D721Med (cell line): ENCODE data around the gene APLNR.

Experiments used
- DNase-seq: peaks from one replicate; pipeline ENCODE4 v3.0.0; 2011; ENCODE audit warnings: low spot score; ENCODE audit not compliant: insufficient read length
- FAIRE-seq: peaks from 2 replicates; lab custom pipeline; 2011; peaks lifted over from hg19 to GRCh38; lab: Jason Lieb, UNC
- TF ChIP-seq, protein P1 (sequence below): IDR thresholded peaks from 2 replicates; pipeline ENCODE4 v1.5.1; 2012; ENCODE audit warnings: mild to moderate bottlenecking, control low read depth; ENCODE audit not compliant: insufficient read depth; ENCODE audit errors: missing control alignments

The APLNR gene

DNA sequence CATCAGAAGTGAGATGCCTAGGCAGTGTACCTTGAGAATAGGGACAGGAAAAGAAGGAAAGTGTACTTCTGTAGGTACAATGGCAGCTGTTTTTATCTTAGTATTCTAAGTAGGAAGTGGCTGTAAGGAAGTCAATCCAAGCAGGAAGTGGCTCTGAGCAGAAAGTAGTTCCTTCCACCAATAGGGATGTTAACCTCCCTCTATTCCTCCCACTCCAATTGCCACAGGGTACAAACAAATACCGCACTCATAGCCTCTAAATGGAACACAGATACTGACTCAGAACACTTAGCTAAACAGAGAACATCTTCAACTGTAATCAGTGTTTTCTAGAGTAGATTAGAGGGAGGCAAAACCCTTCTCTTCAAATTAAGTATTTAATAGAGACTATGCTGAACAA lies 44.7 kb downstream of the APLNR start:
- TF ChIP-seq, protein P1, sequence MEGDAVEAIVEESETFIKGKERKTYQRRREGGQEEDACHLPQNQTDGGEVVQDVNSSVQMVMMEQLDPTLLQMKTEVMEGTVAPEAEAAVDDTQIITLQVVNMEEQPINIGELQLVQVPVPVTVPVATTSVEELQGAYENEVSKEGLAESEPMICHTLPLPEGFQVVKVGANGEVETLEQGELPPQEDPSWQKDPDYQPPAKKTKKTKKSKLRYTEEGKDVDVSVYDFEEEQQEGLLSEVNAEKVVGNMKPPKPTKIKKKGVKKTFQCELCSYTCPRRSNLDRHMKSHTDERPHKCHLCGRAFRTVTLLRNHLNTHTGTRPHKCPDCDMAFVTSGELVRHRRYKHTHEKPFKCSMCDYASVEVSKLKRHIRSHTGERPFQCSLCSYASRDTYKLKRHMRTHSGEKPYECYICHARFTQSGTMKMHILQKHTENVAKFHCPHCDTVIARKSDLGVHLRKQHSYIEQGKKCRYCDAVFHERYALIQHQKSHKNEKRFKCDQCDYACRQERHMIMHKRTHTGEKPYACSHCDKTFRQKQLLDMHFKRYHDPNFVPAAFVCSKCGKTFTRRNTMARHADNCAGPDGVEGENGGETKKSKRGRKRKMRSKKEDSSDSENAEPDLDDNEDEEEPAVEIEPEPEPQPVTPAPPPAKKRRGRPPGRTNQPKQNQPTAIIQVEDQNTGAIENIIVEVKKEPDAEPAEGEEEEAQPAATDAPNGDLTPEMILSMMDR = no peak
- DNase-seq (no peak), FAIRE-seq (no peak)

DNA sequence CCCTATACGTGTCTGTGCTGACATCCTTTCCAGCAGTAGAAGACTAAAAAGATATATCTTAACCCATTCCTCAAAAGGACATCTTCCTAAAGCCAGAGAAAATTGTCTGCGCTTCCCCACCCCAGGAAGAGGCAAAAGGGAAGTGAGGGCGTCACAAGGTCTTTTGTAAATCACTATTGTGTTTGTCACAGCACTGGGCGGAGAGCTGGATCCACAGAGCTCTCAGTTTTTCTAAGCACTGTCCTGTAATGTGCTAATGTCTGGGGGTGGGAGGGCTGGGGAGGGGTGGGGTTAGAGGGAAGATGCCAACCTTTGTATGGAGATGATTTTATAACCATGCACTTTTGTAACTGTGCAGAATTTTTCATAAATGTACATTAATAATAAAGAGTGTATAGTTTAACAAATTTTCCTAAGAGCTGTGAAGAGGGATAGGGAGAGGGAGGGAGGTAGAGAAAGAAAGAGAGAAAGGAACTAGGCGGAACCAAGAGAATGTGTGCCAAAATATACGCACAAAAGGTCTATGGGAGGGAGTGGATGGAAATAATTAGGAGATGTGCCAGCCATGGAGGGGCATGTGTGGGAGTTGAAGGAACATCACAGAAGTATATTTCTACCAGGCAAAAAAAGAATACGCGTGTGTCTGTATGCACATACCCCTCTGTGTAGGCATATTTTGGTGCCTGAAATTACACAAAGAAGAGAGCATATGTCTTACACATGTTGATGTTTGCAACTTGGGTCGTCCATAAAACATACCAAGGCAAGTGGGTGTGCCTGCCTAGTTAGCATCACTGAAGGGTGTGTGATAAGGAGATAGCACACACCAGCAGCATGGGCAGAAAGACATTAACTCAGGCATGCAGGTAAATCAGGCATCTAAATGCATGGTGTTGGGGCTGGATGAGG lies 45.5 kb downstream of the APLNR start:
- FAIRE-seq (no peak), DNase-seq (no peak)
- TF ChIP-seq, protein P1 = no peak

DNA sequence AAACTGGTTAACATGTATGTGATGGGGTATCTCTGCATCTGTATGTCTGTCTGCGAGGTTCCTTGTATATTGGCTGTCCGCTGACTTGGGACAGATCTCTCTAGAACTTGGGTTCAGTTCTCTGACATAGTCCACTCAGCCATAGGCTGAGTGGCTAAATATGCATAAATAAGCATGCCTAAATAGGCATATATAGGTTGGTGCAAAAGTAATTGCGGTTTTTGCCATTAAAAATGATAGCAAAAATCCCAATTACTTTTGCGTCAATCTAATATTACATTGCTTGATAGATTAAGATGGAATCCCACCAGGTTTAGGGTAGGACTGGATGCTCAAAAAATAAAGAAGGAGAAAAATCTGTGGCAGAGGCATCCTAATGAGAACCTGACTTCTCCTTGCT lies 46.5 kb downstream of the APLNR start:
- no peak for FAIRE-seq
- TF ChIP-seq, protein P1 = no peak
- DNase-seq = no peak
